ENCODE results near the gene PPP1R3D.

PPP1R3D gene

GRCh38 chr20:59888050-59888449 lies 52.1 kb downstream of the PPP1R3D start:
- no peaks in the 10 kb centered on the region for H3K36me3 ChIP-seq (replicated peaks; ENCODE audit: insufficient read depth, low read length)
- no peaks in the 10 kb centered on the region for H4K20me1 ChIP-seq (ENCODE audit: insufficient read depth, low read length)
- no peak overlapping the region for H2AFZ ChIP-seq (ENCODE audit: low read length)
- no peak overlapping the region for H3K4me2 ChIP-seq (ENCODE audit: low read depth, low read length)
- TF ChIP-seq EZH2 (optimal IDR thresholded peaks at IDR 0.05; ENCODE audit: low read depth, low read length) (no peak), EZH2phosphoT487 (IDR thresholded peaks at IDR 0.05; ENCODE audit: low read length) (no peak), CTCF (IDR thresholded peaks at IDR 0.05; ENCODE audit: low read length) (no peak)
- no peaks in the 10 kb centered on the region for H3K9me2 ChIP-seq (replicated peaks; ENCODE audit: insufficient read depth, low read length)
- no peaks in the 10 kb centered on the region for H3K27me3 ChIP-seq (replicated peaks; ENCODE audit: insufficient read depth, low read length)
- H3F3A ChIP-seq (ENCODE audit: insufficient read depth, low read length), result no peaks in the 10 kb centered on the region
- H3K4me1 ChIP-seq (ENCODE audit: low read length), result no peaks in the 10 kb centered on the region
- no peak for DNase-seq
- no peak overlapping the region for H3K4me3 ChIP-seq (ENCODE audit: low read length)
- H3K79me2 ChIP-seq (ENCODE audit: low read length), result no peaks in the 10 kb centered on the region
- no peaks in the 10 kb centered on the region for H3K9me3 ChIP-seq (replicated peaks; ENCODE audit: insufficient read depth, low read length)
- no peak overlapping the region for H3K9ac ChIP-seq (ENCODE audit: low read length)
- no peak overlapping the region for H3K27ac ChIP-seq (ENCODE audit: low read length)

All from MM.1S (cell line).